ENCODE measurements around the gene ADCY2.

ADCY2 gene

GRCh38 chr5:7495131-7495517, 99.2 kb downstream of the ADCY2 start:
- TF ChIP-seq CTCF (IDR thresholded peaks at IDR 0.05; ENCODE audit: insufficient read depth, low read length, poor library complexity, severe bottlenecking): no peak
- Histone ChIP-seq H3K4me3 (replicated peaks; ENCODE audit: low read depth, low read length) (no peak overlapping the region), H3K36me3 (ENCODE audit: control insufficient read depth, insufficient read depth, low read length) (no peaks in the 10 kb centered on the region), H3K27me3 (replicated peaks; ENCODE audit: control insufficient read depth, insufficient read depth, low read length) (no peaks in the 10 kb centered on the region; the same call in 1 of the 2 replicates)
- no peak for DNase-seq (ENCODE audit: extremely low read depth, insufficient read length)

GRCh38 chr5:7500256-7500655, 104.3 kb downstream of the ADCY2 start:
- no peak overlapping the region for H3K4me3 ChIP-seq (replicated peaks; ENCODE audit: low read depth, low read length)
- no peaks in the 10 kb centered on the region for H3K36me3 ChIP-seq (ENCODE audit: control insufficient read depth, insufficient read depth, low read length)
- no peak for TF ChIP-seq CTCF (IDR thresholded peaks at IDR 0.05; ENCODE audit: insufficient read depth, low read length, poor library complexity, severe bottlenecking)
- no peaks in the 10 kb centered on the region for H3K27me3 ChIP-seq (replicated peaks; ENCODE audit: control insufficient read depth, insufficient read depth, low read length)
- no peak for DNase-seq (ENCODE audit: extremely low read depth, insufficient read length)

- H3K27me3 ChIP-seq (replicated peaks; ENCODE audit: control insufficient read depth, insufficient read depth, low read length): no peaks in the 10 kb centered on the region
- no peaks in the 10 kb centered on the region for H3K36me3 ChIP-seq (ENCODE audit: control insufficient read depth, insufficient read depth, low read length)
- DNase-seq (ENCODE audit: extremely low read depth, insufficient read length): no peak
- no peak for TF ChIP-seq CTCF (IDR thresholded peaks at IDR 0.05; ENCODE audit: insufficient read depth, low read length, poor library complexity, severe bottlenecking)
- no peak overlapping the region for H3K4me3 ChIP-seq (replicated peaks; ENCODE audit: low read depth, low read length)
Measured at GRCh38 chr5:7501061-7501460, 105.1 kb downstream of the ADCY2 start.

GRCh38 chr5:7503564-7503963, 107.6 kb downstream of the ADCY2 start:
- TF ChIP-seq CTCF (IDR thresholded peaks at IDR 0.05; ENCODE audit: insufficient read depth, low read length, poor library complexity, severe bottlenecking): no peak
- no peak for DNase-seq (ENCODE audit: extremely low read depth, insufficient read length)
- no peak overlapping the region for H3K4me3 ChIP-seq (replicated peaks; ENCODE audit: low read depth, low read length)
- H3K36me3 ChIP-seq (ENCODE audit: control insufficient read depth, insufficient read depth, low read length): no peaks in the 10 kb centered on the region
- H3K27me3 ChIP-seq (replicated peaks; ENCODE audit: control insufficient read depth, insufficient read depth, low read length): no peaks in the 10 kb centered on the region

- TF ChIP-seq CTCF (IDR thresholded peaks at IDR 0.05; ENCODE audit: insufficient read depth, low read length, poor library complexity, severe bottlenecking): no peak
- no peak for DNase-seq (ENCODE audit: extremely low read depth, insufficient read length)
- H3K36me3 ChIP-seq (ENCODE audit: control insufficient read depth, insufficient read depth, low read length): no peaks in the 10 kb centered on the region
- H3K27me3 ChIP-seq (replicated peaks; ENCODE audit: control insufficient read depth, insufficient read depth, low read length): no peaks in the 10 kb centered on the region
- H3K4me3 ChIP-seq (replicated peaks; ENCODE audit: low read depth, low read length): no peak overlapping the region
Measured at GRCh38 chr5:7515284-7515914, 119.5 kb downstream of the ADCY2 start.

GRCh38 chr5:7516253-7516652, 120.3 kb downstream of the ADCY2 start:
- Histone ChIP-seq H3K36me3 (ENCODE audit: control insufficient read depth, insufficient read depth, low read length) (no peaks in the 10 kb centered on the region), H3K27me3 (replicated peaks; ENCODE audit: control insufficient read depth, insufficient read depth, low read length) (no peaks in the 10 kb centered on the region), H3K4me3 (replicated peaks; ENCODE audit: low read depth, low read length) (no peak overlapping the region)
- DNase-seq (ENCODE audit: extremely low read depth, insufficient read length): no peak
- TF ChIP-seq CTCF (IDR thresholded peaks at IDR 0.05; ENCODE audit: insufficient read depth, low read length, poor library complexity, severe bottlenecking): no peak

Measured in GM06990 (cell line).